Chondrocyte (in vitro differentiated cells): ENCODE data around the gene DUSP14. TPM values are rescaled to one million over a fixed set of nuclear protein-coding genes. Genes with fewer than 3 reads are reported as not detected.
"Not testable (repeated sequence)": the region's sequence is repeated elsewhere in the genome, so short reads cannot be mapped to it uniquely, and the experiment has no call there.

Source experiments
- DNase-seq: peaks from one replicate; pipeline ENCODE4 v3.0.0; 2021; ENCODE audit warnings: mixed read lengths, low spot score
- H3K27ac Mint-ChIP-seq: one replicate; pipeline ENCODE4 v1.8.0; 2021; ENCODE audit warnings: mild to moderate bottlenecking, moderate library complexity, mixed read lengths; ENCODE audit not compliant: unreplicated experiment
- H3K27me3 Mint-ChIP-seq: 2 replicates; pipeline ENCODE4 v1.8.0; 2021; ENCODE audit warnings: low read depth, mixed read lengths
- H3K36me3 Mint-ChIP-seq: 2 replicates; pipeline ENCODE4 v1.8.0; 2021; ENCODE audit warnings: low read depth, mixed read lengths
- H3K4me1 Mint-ChIP-seq: 2 replicates; pipeline ENCODE4 v1.8.0; 2021; ENCODE audit warnings: low read depth, mild to moderate bottlenecking, mixed read lengths
- H3K4me3 Mint-ChIP-seq: one replicate; pipeline ENCODE4 v1.8.0; 2021; ENCODE audit warnings: mild to moderate bottlenecking, moderate library complexity, mixed read lengths; ENCODE audit not compliant: unreplicated experiment
- H3K9me3 Mint-ChIP-seq: 2 replicates; pipeline ENCODE4 v1.8.0; 2021; ENCODE audit warnings: low read depth, mixed read lengths
- total RNA-seq: library from RNA; stranded (reverse); gene quantifications from 3 replicates; pipeline ENCODE4 v1.2.1, GENCODE V29; 2021
- TF ChIP-seq, protein P1 (sequence below): fragments of 200-600 bp; sonication (generic); IDR thresholded peaks from 2 replicates; pipeline ENCODE4 v1.5.0; 2021; ENCODE audit warnings: antibody characterized with exemption, mild to moderate bottlenecking, moderate library complexity

DUSP14 gene
- total RNA-seq, 1 donor from 2014 or later = 37.3 TPM

- no peaks in the 10 kb centered on the region for H3K9me3 Mint-ChIP-seq
These were observed 17.4 kb downstream of the DUSP14 start for GRCh38 chr17:37507111-37507510.

GRCh38 chr17:37510056-37510455, 20.4 kb downstream of the DUSP14 start:
- Mint-ChIP-seq H3K4me1 (peaks cover 8% of the 10 kb centered on the region), H3K36me3 (peaks cover 16% of the 10 kb centered on the region), H3K4me3 (no peak overlapping the region), H3K9me3 (no peaks in the 10 kb centered on the region), H3K27me3 (no peaks in the 10 kb centered on the region), H3K27ac (no peak overlapping the region)
- TF ChIP-seq, protein P1, sequence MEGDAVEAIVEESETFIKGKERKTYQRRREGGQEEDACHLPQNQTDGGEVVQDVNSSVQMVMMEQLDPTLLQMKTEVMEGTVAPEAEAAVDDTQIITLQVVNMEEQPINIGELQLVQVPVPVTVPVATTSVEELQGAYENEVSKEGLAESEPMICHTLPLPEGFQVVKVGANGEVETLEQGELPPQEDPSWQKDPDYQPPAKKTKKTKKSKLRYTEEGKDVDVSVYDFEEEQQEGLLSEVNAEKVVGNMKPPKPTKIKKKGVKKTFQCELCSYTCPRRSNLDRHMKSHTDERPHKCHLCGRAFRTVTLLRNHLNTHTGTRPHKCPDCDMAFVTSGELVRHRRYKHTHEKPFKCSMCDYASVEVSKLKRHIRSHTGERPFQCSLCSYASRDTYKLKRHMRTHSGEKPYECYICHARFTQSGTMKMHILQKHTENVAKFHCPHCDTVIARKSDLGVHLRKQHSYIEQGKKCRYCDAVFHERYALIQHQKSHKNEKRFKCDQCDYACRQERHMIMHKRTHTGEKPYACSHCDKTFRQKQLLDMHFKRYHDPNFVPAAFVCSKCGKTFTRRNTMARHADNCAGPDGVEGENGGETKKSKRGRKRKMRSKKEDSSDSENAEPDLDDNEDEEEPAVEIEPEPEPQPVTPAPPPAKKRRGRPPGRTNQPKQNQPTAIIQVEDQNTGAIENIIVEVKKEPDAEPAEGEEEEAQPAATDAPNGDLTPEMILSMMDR = no peak
- no peak for DNase-seq

More at GRCh38 chr17:37507111-37507510, 17.4 kb downstream of the DUSP14 start:
- DNase-seq = no peak
- TF ChIP-seq, protein P1 = no peak
- Mint-ChIP-seq H3K4me3 (no peak overlapping the region), H3K27ac (no peak overlapping the region), H3K27me3 (no peaks in the 10 kb centered on the region), H3K36me3 (peaks cover 6% of the 10 kb centered on the region), H3K4me1 (peaks cover 8% of the 10 kb centered on the region)

DNA sequence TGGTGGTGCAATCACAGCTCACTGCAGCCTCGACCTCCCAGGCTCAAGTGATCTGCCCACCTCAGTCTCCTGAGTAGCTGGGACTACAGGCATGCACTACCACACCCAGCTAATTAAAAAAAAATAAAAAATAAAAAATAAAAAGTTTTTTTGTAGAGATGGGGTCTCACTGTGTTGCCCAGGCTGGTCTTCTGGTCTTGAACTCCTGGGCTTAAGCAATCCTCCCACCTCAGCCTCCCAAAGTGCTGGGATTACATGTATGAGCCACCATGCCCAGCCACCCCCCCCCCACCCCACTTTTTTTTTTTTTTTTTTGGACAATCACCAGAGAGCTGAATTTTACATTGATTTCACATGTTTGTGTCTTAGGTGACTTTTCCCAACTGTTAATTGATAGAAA, 22.0 kb downstream of the DUSP14 start:
- H3K9me3 Mint-ChIP-seq, H3K27me3 Mint-ChIP-seq, DNase-seq, H3K27ac Mint-ChIP-seq, H3K4me3 Mint-ChIP-seq: not testable (repeated sequence)
- Mint-ChIP-seq H3K36me3 (peaks cover 16% of the 10 kb centered on the region), H3K4me1 (peaks cover 15% of the 10 kb centered on the region)

- DNase-seq = no peak
- Mint-ChIP-seq H3K27me3 (no peaks in the 10 kb centered on the region), H3K4me1 (peaks cover 13% of the 10 kb centered on the region), H3K4me3 (no peak overlapping the region), H3K9me3 (no peaks in the 10 kb centered on the region), H3K36me3 (peaks cover 16% of the 10 kb centered on the region), H3K27ac (no peak overlapping the region)
- TF ChIP-seq, protein P1 = no peak
These were observed 22.9 kb downstream of the DUSP14 start for GRCh38 chr17:37512442-37513068.

GRCh38 chr17:37513711-37514110, 24.0 kb downstream of the DUSP14 start:
- no peaks in the 10 kb centered on the region for H3K9me3 Mint-ChIP-seq
- peaks cover 13% of the 10 kb centered on the region for H3K4me1 Mint-ChIP-seq
- TF ChIP-seq, protein P1 = no peak
- no peak overlapping the region for H3K4me3 Mint-ChIP-seq
- H3K27ac Mint-ChIP-seq = no peak overlapping the region
- peaks cover 22% of the 10 kb centered on the region for H3K36me3 Mint-ChIP-seq
- DNase-seq = no peak
- H3K27me3 Mint-ChIP-seq = no peaks in the 10 kb centered on the region

DNA sequence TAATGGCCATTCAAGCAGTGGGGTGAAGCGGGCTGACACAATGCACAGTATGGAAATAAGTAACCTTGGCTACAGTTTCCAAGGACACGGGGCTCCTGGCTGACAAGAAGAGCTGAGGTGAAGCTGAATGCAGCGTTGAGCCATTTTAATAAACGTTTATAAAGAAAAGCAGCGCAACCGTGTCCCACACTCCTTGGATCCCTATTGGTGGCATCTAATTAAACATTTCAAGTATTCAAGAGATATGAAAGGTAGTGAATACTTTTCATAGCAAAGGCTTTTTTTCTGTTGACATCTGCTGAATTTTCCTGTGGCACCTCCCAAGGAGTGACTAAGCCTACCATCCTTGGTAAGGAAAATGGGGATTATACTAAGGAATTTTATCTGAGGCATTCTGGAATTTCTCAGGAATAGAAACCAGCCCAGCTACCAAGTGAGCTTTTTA, 26.5 kb downstream of the DUSP14 start:
- no peak overlapping the region for H3K4me3 Mint-ChIP-seq
- TF ChIP-seq, protein P1 = no peak
- H3K9me3 Mint-ChIP-seq = no peaks in the 10 kb centered on the region
- peak overlapping the region; percentile 93 for H3K27ac Mint-ChIP-seq
- peaks cover 30% of the 10 kb centered on the region for H3K36me3 Mint-ChIP-seq
- DNase-seq = no peak
- no peaks in the 10 kb centered on the region for H3K27me3 Mint-ChIP-seq
- peaks cover 15% of the 10 kb centered on the region for H3K4me1 Mint-ChIP-seq
